Measurements from ENCODE around the gene DNASE1L1. TPM values are rescaled to one million over a fixed set of nuclear protein-coding genes. Genes with fewer than 3 reads are reported as not detected.
A peak's percentile ranks its signal among the peaks of the same experiment; 100 is the strongest.

DNASE1L1 gene
- total RNA-seq, 1 donor from 2014 or later, result 56.3 TPM

- Histone ChIP-seq H3K9me3 (replicated peaks) (no peaks in the 10 kb centered on the region), H3K27ac (replicated peaks) (no peak overlapping the region), H3K36me3 (no peaks in the 10 kb centered on the region), H3K4me3 (peak overlapping the region; percentile 85), H3K27me3 (ENCODE audit: low read depth) (no peaks in the 10 kb centered on the region), H3K4me1 (peaks cover 32% of the 10 kb centered on the region)
- intact Hi-C loops (cut with micrococcal nuclease), result no loop called here
- TF ChIP-seq CTCF (IDR thresholded peaks at IDR 0.05; ENCODE audit: borderline replicate concordance), result no peak
- DNase-seq, result no peak
Measured at GRCh38 chrX:154380787-154381186, 28.3 kb downstream of the DNASE1L1 start.

GRCh38 chrX:154380153-154380552 is 28.9 kb downstream of the DNASE1L1 start:
- Histone ChIP-seq H3K9me3 (replicated peaks) (no peaks in the 10 kb centered on the region), H3K27ac (replicated peaks) (peak overlapping the region; percentile 95), H3K4me3 (peak overlapping the region; percentile 85), H3K36me3 (no peaks in the 10 kb centered on the region), H3K4me1 (peaks cover 32% of the 10 kb centered on the region), H3K27me3 (ENCODE audit: low read depth) (no peaks in the 10 kb centered on the region)
- DNase-seq, result no peak
- TF ChIP-seq CTCF (IDR thresholded peaks at IDR 0.05; ENCODE audit: borderline replicate concordance), result no peak
- intact Hi-C loops (cut with micrococcal nuclease), result no loop called here

- peak; percentile 19 for DNase-seq
- H3K36me3 ChIP-seq, result no peaks in the 10 kb centered on the region
- peak overlapping the region; percentile 95 for H3K27ac ChIP-seq (replicated peaks)
- H3K4me3 ChIP-seq, result peak overlapping the region; percentile 85
- intact Hi-C loops (cut with micrococcal nuclease), result no loop called here
- H3K4me1 ChIP-seq, result peaks cover 30% of the 10 kb centered on the region
- no peaks in the 10 kb centered on the region for H3K27me3 ChIP-seq (ENCODE audit: low read depth)
- H3K9me3 ChIP-seq (replicated peaks), result no peaks in the 10 kb centered on the region
- no peak for TF ChIP-seq CTCF (IDR thresholded peaks at IDR 0.05; ENCODE audit: borderline replicate concordance)
Measured at GRCh38 chrX:154379569-154379951, 29.5 kb downstream of the DNASE1L1 start.

DNA sequence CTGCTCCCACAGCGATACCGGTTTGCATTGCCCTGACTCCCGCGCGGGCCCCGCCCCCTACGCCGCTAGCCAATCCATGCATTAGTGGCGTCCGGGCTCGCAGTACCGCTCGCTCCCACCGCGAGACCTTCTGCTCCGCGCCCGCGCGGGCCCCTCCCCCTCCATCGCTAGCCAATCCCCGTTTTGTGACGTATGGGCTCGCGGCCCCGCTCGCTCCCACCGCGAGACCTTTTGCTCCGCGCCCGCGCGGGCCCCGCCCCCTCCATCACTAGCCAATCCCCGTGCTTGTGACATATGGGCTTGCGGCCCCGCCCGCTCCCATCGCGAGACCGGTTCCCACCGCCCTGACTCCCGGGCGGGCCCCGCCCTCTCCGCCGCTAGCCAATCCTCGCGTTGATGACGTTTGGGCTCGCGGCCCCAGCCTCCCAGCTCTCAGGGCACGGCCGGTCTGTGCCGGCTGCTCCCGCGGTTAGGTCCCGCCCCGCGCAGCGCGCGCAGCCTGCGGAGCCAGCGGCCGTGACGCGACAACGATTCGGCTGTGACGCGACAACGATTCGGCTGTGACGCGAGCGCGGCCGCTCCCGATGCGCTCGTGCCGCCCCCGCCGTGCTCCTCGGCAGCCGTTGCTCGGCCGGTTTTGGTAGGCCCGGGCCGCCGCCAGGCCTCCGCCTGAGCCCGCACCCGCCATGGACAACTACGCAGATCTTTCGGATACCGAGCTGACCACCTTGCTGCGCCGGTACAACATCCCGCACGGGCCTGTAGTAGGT is 30.1 kb downstream of the DNASE1L1 start, which contains the start of gene EMD:
EMD (plus strand) TSS at position 497 of the 770 bp plus-strand sequence; CDS start at position 687, 190 bp downstream.
- H3K4me3 ChIP-seq, result peak within 1 kb of the TSS; percentile 85
- TF ChIP-seq CTCF (IDR thresholded peaks at IDR 0.05; ENCODE audit: borderline replicate concordance), result no peak
- no peaks in the 10 kb centered on the region for H3K36me3 ChIP-seq
- H3K4me1 ChIP-seq, result peaks cover 28% of the 10 kb centered on the region
- H3K27ac ChIP-seq (replicated peaks), result peak within 1 kb of the TSS; percentile 95
- intact Hi-C loops (cut with micrococcal nuclease), result no loop called here
- H3K27me3 ChIP-seq (ENCODE audit: low read depth), result no peaks in the 10 kb centered on the region
- no peaks in the 10 kb centered on the region for H3K9me3 ChIP-seq (replicated peaks)
- peak; percentile 98 for DNase-seq

GRCh38 chrX:154378059-154378798 is 30.8 kb downstream of the DNASE1L1 start:
- no peaks in the 10 kb centered on the region for H3K36me3 ChIP-seq
- peak overlapping the region; percentile 69 for H3K4me3 ChIP-seq
- H3K9me3 ChIP-seq (replicated peaks), result no peaks in the 10 kb centered on the region
- no peak for TF ChIP-seq CTCF (IDR thresholded peaks at IDR 0.05; ENCODE audit: borderline replicate concordance)
- no peaks in the 10 kb centered on the region for H3K27me3 ChIP-seq (ENCODE audit: low read depth)
- peaks cover 32% of the 10 kb centered on the region for H3K4me1 ChIP-seq
- intact Hi-C loops (cut with micrococcal nuclease), result no loop called here
- H3K27ac ChIP-seq (replicated peaks), result peak overlapping the region; percentile 94
- peak; percentile 56 for DNase-seq
